PC-3 (cell line): ENCODE results near the gene DCAF6. TPM values are rescaled to one million over a fixed set of nuclear protein-coding genes. Genes with fewer than 3 reads are reported as not detected.

Source experiments
- ATAC-seq: fragments of 200-7000 bp; cut with Tn5 transposase; 2 replicates; pipeline ENCODE4 v1.9.1; 2020; ENCODE audit warnings: mild to moderate bottlenecking, moderate library complexity
- BruUV-seq: library from RNA; stranded (reverse); fragments of 400-500 nt; replicated peaks from 2 replicates; lab custom pipeline; 2021; lab: Mats Ljungman, UMichigan
- CTCF ChIA-PET: fragments of 300-600 bp; sonication (Branson Sonifier 250); formaldehyde crosslinking; loops from one replicate; lab custom pipeline; 2022; ENCODE audit warnings: antibody characterized with exemption; lab: Charles Lee
- POLR2A ChIA-PET: fragments of 300-600 bp; sonication (Branson Sonifier 250); formaldehyde crosslinking; loops from one replicate; lab custom pipeline; 2022; ENCODE audit warnings: antibody characterized with exemption; ENCODE audit not compliant: unreplicated experiment; lab: Charles Lee
- DNase-seq: peaks from one replicate; pipeline ENCODE4 v3.0.0-alpha.2; 2015
- H2AFZ ChIP-seq: fragments of 300-600 bp; sonication (generic); 2 replicates; pipeline ENCODE4 v1.6.0; 2016; ENCODE audit warnings: antibody characterized with exemption, low read length
- H3F3A ChIP-seq: fragments of 300-600 bp; sonication (generic); one replicate; pipeline ENCODE4 v1.6.0; 2017; ENCODE audit warnings: antibody characterized with exemption, low read length, control low read depth, mild to moderate bottlenecking; ENCODE audit not compliant: unreplicated experiment
- H3K27ac ChIP-seq: fragments of 300-600 bp; sonication (generic); 2 replicates; pipeline ENCODE4 v1.5.1; 2016; ENCODE audit warnings: mild to moderate bottlenecking, low read length
- H3K27me3 ChIP-seq: fragments of 300-600 bp; sonication (generic); 2 replicates; pipeline ENCODE4 v1.6.1; 2016; ENCODE audit warnings: low read length, mixed read lengths
- H3K36me3 ChIP-seq: fragments of 300-600 bp; sonication (generic); 2 replicates; pipeline ENCODE4 v1.6.1; 2016; ENCODE audit warnings: low read depth, mixed run types, low read length, mixed read lengths
- H3K4me1 ChIP-seq: fragments of 300-600 bp; sonication (generic); 2 replicates; pipeline ENCODE4 v1.5.1; 2016; ENCODE audit warnings: low read length; ENCODE audit not compliant: insufficient read depth
- H3K4me2 ChIP-seq: fragments of 300-600 bp; sonication (generic); 2 replicates; pipeline ENCODE4 v1.6.0; 2016; ENCODE audit warnings: low read length
- H3K4me3 ChIP-seq: fragments of 300-600 bp; sonication (generic); 2 replicates; pipeline ENCODE4 v1.5.1; 2016; ENCODE audit warnings: mild to moderate bottlenecking, low read length, mixed read lengths
- H3K79me2 ChIP-seq: fragments of 300-600 bp; sonication (generic); 2 replicates; pipeline ENCODE4 v1.6.1; 2017; ENCODE audit warnings: low read length, mixed read lengths
- H3K9ac ChIP-seq: fragments of 300-600 bp; sonication (generic); 2 replicates; pipeline ENCODE4 v1.6.0; 2016; ENCODE audit warnings: mild to moderate bottlenecking, low read length
- H3K9me2 ChIP-seq: fragments of 300-600 bp; sonication (generic); replicated peaks from 2 replicates; pipeline ENCODE4 v1.6.1; 2016; ENCODE audit warnings: mixed run types, low read length, mixed read lengths
- H3K9me3 ChIP-seq: fragments of 300-600 bp; sonication (generic); 2 replicates; pipeline ENCODE4 v1.6.1; 2016; ENCODE audit warnings: low read length, mixed read lengths
- H4K20me1 ChIP-seq: fragments of 300-600 bp; sonication (generic); 2 replicates; pipeline ENCODE4 v1.6.1; 2016; ENCODE audit warnings: low read length, mixed read lengths
- EZH2 ChIP-seq: fragments of 300-600 bp; sonication (generic); IDR thresholded peaks from one replicate; pipeline ENCODE4 v1.6.1; 2017; ENCODE audit warnings: antibody characterized with exemption, mild to moderate bottlenecking, low read length; ENCODE audit not compliant: unreplicated experiment
- EZH2phosphoT487 ChIP-seq: fragments of 300-600 bp; sonication (generic); IDR thresholded peaks from 2 replicates; pipeline ENCODE4 v1.6.1; 2018; ENCODE audit warnings: mild to moderate bottlenecking, antibody characterized with exemption, low read length, borderline replicate concordance
- intact Hi-C: fragments of 100-400 bp; cut with micrococcal nuclease; formaldehyde crosslinking; loops from 2 replicates; pipeline ENCODE4 v1.9.0; 2023
- total RNA-seq: library from RNA; depleted of rRNA; stranded (reverse); fragments of >200 nt; gene quantifications from 2 replicates; pipeline ENCODE4 v1.2.3, GENCODE V29; 2014
- TF ChIP-seq, protein P1 (sequence below): fragments of 300-600 bp; sonication (generic); conservative IDR thresholded peaks from 2 replicates; pipeline ENCODE4 v1.5.1; 2017; ENCODE audit warnings: antibody characterized with exemption, low read depth, mild to moderate bottlenecking, low read length

The DCAF6 gene
- total RNA-seq, 1 experiment from 2014 or later = 29.1 TPM

- TF ChIP-seq EZH2 (no peak), EZH2phosphoT487 (no peak)
- TF ChIP-seq, protein P1, sequence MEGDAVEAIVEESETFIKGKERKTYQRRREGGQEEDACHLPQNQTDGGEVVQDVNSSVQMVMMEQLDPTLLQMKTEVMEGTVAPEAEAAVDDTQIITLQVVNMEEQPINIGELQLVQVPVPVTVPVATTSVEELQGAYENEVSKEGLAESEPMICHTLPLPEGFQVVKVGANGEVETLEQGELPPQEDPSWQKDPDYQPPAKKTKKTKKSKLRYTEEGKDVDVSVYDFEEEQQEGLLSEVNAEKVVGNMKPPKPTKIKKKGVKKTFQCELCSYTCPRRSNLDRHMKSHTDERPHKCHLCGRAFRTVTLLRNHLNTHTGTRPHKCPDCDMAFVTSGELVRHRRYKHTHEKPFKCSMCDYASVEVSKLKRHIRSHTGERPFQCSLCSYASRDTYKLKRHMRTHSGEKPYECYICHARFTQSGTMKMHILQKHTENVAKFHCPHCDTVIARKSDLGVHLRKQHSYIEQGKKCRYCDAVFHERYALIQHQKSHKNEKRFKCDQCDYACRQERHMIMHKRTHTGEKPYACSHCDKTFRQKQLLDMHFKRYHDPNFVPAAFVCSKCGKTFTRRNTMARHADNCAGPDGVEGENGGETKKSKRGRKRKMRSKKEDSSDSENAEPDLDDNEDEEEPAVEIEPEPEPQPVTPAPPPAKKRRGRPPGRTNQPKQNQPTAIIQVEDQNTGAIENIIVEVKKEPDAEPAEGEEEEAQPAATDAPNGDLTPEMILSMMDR = no peak
- no peak for ATAC-seq
These were observed 162.2 kb downstream of the DCAF6 start for GRCh38 chr1:168098534-168099320.

GRCh38 chr1:168099337-168099801 lies 162.9 kb downstream of the DCAF6 start:
- H3F3A ChIP-seq = no peaks in the 10 kb centered on the region
- no peak overlapping the region for H3K27ac ChIP-seq
- DNase-seq (no peak), ATAC-seq (no peak)
- no peak overlapping the region for H3K4me3 ChIP-seq
- intact Hi-C loops = no loop called here
- H3K27me3 ChIP-seq = no peaks in the 10 kb centered on the region
- TF ChIP-seq EZH2phosphoT487 (no peak), EZH2 (no peak)
- TF ChIP-seq, protein P1 = no peak
- no peaks in the 10 kb centered on the region for H3K79me2 ChIP-seq
- H3K36me3 ChIP-seq = no peaks in the 10 kb centered on the region
- ChIA-PET POLR2A (no interaction called here), CTCF (no interaction called here)
- H3K4me2 ChIP-seq = no peak overlapping the region
- no peaks in the 10 kb centered on the region for H4K20me1 ChIP-seq
- no TSS peak for BruUV-seq
- H3K4me1 ChIP-seq = no peaks in the 10 kb centered on the region
- H3K9me3 ChIP-seq = no peaks in the 10 kb centered on the region
- no peak overlapping the region for H2AFZ ChIP-seq
- H3K9ac ChIP-seq = no peak overlapping the region
- no peaks in the 10 kb centered on the region for H3K9me2 ChIP-seq

More at GRCh38 chr1:168098534-168099320, 162.2 kb downstream of the DCAF6 start:
- no peak for DNase-seq
- no peak overlapping the region for H3K4me3 ChIP-seq
- no peaks in the 10 kb centered on the region for H3K4me1 ChIP-seq
- intact Hi-C loops = no loop called here
- no TSS peak for BruUV-seq
- POLR2A ChIA-PET = interaction anchor here (0.7 kb wide), 1 partner anchor 394 kb away, joined by 3 read pairs; no protein-coding TSS in a partner anchor
- H3K36me3 ChIP-seq = no peaks in the 10 kb centered on the region
- no peak overlapping the region for H2AFZ ChIP-seq
- CTCF ChIA-PET = no interaction called here
- no peak overlapping the region for H3K4me2 ChIP-seq
- H3K79me2 ChIP-seq = no peaks in the 10 kb centered on the region
- H3K9ac ChIP-seq = no peak overlapping the region
- no peaks in the 10 kb centered on the region for H3F3A ChIP-seq
- H3K27ac ChIP-seq = no peak overlapping the region
- no peaks in the 10 kb centered on the region for H3K9me3 ChIP-seq
- H3K9me2 ChIP-seq = no peaks in the 10 kb centered on the region
- no peaks in the 10 kb centered on the region for H4K20me1 ChIP-seq
- no peaks in the 10 kb centered on the region for H3K27me3 ChIP-seq
